ENCODE data around the gene NOXA1.

NOXA1 gene, protein sequence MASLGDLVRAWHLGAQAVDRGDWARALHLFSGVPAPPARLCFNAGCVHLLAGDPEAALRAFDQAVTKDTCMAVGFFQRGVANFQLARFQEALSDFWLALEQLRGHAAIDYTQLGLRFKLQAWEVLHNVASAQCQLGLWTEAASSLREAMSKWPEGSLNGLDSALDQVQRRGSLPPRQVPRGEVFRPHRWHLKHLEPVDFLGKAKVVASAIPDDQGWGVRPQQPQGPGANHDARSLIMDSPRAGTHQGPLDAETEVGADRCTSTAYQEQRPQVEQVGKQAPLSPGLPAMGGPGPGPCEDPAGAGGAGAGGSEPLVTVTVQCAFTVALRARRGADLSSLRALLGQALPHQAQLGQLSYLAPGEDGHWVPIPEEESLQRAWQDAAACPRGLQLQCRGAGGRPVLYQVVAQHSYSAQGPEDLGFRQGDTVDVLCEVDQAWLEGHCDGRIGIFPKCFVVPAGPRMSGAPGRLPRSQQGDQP

DNA sequence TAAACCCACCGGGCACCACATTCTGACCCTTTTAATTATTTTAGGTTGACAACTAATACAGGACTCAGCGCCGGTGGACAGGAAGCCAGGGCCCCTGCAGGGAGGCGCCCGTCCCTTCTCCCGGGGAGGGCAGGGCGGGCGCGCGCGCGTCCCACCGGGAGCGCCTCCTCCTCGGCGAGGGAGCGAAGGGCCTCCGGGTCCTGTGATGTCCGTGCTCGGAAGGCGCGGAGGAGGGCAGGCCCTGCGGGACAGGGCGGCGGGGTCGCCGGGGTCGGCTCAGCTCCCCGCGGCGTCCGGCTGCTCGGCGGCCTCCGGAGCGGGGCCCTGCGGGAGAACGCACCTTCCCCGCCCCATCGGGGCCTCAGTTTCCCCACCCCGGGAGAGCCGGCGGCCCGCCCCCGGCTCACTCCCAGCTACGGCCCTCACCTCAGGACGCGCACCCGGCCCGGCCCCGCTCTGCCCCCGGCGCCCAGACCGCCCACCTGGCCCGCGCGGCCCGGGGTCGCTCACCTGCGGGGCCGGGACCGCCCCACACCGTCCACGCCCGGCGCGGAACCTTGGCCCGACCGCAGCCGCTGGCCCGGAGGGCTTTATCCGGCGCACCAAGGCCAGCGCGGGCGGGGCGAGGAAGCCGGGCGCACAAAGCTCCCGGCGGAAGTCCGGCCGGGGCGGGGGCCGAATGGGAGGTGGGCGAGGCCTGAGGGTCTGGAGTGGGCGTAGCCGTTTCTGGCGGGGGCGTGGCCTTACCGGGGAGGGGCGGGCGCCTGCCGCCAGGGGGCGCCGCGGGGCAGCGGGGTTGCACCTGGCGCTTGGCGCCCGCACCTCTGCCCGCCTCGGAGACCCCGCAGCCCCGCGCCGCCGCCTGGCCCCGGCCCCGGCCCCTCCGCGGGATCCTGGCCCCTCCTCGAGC, at the start of gene NOXA1, which contains the start of gene EXD3:
TSS of gene NOXA1 (plus strand) at position 790 of the 910 bp plus-strand sequence. CDS start 137 bp downstream, outside the sequence.
TSS of gene EXD3 (minus strand) at position 559 of the 910 bp plus-strand sequence. CDS start 27,805 bp downstream, outside the sequence.
- DNase-seq (ENCODE audit: low read depth) = peak; percentile 93
- TF ChIP-seq POLR2A (IDR thresholded peaks at IDR 0.05; ENCODE audit: extremely low read depth, insufficient read length) = peak; percentile 14
- TF ChIP-seq, protein P1, sequence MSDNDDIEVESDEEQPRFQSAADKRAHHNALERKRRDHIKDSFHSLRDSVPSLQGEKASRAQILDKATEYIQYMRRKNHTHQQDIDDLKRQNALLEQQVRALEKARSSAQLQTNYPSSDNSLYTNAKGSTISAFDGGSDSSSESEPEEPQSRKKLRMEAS (IDR thresholded peaks at IDR 0.05; ENCODE audit: low read depth, low read length) = no peak; the same call in 1 of the 2 replicates
- peak; percentile 5; the same call in 1 of the 2 replicates for TF ChIP-seq MYC (IDR thresholded peaks at IDR 0.05; ENCODE audit: low read depth, low read length)
- TF ChIP-seq, protein P2, sequence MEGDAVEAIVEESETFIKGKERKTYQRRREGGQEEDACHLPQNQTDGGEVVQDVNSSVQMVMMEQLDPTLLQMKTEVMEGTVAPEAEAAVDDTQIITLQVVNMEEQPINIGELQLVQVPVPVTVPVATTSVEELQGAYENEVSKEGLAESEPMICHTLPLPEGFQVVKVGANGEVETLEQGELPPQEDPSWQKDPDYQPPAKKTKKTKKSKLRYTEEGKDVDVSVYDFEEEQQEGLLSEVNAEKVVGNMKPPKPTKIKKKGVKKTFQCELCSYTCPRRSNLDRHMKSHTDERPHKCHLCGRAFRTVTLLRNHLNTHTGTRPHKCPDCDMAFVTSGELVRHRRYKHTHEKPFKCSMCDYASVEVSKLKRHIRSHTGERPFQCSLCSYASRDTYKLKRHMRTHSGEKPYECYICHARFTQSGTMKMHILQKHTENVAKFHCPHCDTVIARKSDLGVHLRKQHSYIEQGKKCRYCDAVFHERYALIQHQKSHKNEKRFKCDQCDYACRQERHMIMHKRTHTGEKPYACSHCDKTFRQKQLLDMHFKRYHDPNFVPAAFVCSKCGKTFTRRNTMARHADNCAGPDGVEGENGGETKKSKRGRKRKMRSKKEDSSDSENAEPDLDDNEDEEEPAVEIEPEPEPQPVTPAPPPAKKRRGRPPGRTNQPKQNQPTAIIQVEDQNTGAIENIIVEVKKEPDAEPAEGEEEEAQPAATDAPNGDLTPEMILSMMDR (IDR thresholded peaks at IDR 0.05; ENCODE audit: low read depth, low read length) = peak; percentile 36
- H3K4me3 ChIP-seq (ENCODE audit: low read depth, low read length) = peak within 1 kb of the TSS; percentile 81

DNA sequence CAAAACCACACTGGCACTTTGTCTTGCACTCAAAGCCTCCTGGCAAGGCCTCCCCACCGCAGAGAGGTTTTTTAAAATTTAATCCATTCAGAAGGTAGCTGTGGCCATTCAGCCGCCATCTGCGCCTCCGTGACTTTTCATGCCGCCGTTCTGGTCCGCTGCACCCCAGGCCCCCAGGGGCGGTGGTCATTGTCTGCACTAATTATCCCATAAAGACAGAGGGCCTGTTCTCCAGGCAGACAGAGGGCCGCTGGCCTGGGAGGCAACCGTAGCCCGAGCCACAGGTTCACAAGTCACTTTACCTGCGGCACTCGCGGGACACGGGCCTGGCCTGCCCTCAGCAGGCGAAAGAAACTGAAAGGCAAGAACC, 49.6 kb upstream of the NOXA1 start:
- no peak overlapping the region for H3K4me3 ChIP-seq (ENCODE audit: low read depth, low read length)
- TF ChIP-seq POLR2A (IDR thresholded peaks at IDR 0.05; ENCODE audit: extremely low read depth, insufficient read length) = no peak
- no peak for TF ChIP-seq MYC (IDR thresholded peaks at IDR 0.05; ENCODE audit: low read depth, low read length)
- TF ChIP-seq, protein P1 (IDR thresholded peaks at IDR 0.05; ENCODE audit: low read depth, low read length) = no peak
- TF ChIP-seq, protein P2 (IDR thresholded peaks at IDR 0.05; ENCODE audit: low read depth, low read length) = no peak
- DNase-seq (ENCODE audit: low read depth) = no peak

DNA sequence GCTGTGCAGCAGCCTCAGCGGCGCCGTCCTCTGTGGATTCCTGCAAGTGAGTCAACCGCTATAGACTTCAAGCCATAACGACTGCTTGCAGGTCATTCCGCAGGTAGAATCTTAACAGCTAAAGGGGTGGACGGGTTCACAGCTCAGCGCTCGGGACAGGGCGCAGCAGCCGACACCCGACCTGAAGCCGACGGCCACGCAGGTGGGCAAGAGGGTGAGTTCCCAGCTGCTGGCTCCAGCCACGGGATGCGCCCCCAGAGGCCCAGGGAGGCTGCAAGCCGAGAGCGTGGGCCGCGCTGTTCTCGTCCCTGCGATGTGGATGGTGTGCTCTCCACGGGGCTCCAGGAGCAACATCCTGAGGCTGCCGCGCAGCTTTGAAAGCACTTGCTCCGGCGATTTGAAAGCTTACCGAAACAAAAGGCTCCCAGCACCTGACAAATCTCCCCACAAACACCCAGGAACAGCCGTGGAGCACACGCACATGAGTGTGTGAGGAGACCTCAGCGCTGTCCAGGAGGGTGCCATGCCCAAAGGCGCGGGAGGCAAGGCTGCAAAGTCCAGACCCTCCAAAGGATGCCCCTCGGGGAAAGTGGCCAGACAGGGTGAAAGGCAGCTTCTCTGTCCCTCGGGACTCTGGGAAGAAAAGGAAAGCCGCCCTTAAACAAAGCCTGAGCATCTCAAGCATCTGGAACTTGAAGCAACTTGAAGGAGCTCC, 48.9 kb upstream of the NOXA1 start:
- no peak overlapping the region for H3K4me3 ChIP-seq (ENCODE audit: low read depth, low read length)
- no peak for DNase-seq (ENCODE audit: low read depth)
- TF ChIP-seq MYC (IDR thresholded peaks at IDR 0.05; ENCODE audit: low read depth, low read length) (no peak), POLR2A (IDR thresholded peaks at IDR 0.05; ENCODE audit: extremely low read depth, insufficient read length) (no peak)
- TF ChIP-seq, protein P2 (IDR thresholded peaks at IDR 0.05; ENCODE audit: low read depth, low read length) = no peak
- TF ChIP-seq, protein P1 (IDR thresholded peaks at IDR 0.05; ENCODE audit: low read depth, low read length) = no peak

DNA sequence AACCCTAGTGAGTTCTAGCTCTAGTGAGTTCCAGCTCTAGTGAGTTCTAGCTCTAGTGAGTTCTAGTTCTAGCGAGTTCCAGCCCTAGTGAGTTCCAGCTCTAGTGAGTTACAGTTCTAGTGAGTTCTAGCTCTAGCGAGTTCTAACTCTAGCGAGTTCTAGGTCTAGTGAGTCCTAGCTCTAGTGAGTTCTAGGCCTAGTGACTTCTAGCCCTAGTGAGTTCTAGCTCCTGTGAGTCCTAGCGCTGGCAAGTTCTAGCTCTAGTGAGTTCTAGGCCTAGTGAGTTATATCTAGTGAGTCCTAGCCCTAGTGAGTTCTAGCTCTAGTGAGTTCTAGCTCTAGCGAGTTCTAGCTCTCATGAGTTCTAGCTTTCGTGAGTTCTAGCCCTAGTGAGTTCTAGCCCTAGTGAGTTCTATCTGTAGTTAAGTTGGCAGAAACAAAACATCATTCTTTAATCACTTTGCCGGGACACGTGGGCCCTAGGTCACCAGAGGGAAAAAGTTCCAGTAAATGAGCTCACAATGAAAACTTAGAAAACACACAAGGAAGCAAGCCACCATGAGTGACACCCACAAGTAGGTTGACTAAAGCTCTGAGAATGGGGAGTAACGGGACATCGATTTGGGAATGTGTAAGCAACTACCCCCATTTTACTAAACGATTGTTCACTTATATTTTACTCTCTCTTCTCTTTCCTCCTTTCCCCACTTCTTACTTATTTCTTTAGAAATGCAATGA, 47.7 kb upstream of the NOXA1 start:
- TF ChIP-seq, protein P1 (IDR thresholded peaks at IDR 0.05; ENCODE audit: low read depth, low read length) = no peak
- no peak for TF ChIP-seq MYC (IDR thresholded peaks at IDR 0.05; ENCODE audit: low read depth, low read length)
- TF ChIP-seq POLR2A (IDR thresholded peaks at IDR 0.05; ENCODE audit: extremely low read depth, insufficient read length) = no peak
- TF ChIP-seq, protein P2 (IDR thresholded peaks at IDR 0.05; ENCODE audit: low read depth, low read length) = no peak
- DNase-seq (ENCODE audit: low read depth) = no peak

More for the DNA sequence above, 47.7 kb upstream of the NOXA1 start:
- H3K4me3 ChIP-seq (ENCODE audit: low read depth, low read length) = no peak overlapping the region
